ENCODE data around the gene LPP.

The LPP gene

DNA sequence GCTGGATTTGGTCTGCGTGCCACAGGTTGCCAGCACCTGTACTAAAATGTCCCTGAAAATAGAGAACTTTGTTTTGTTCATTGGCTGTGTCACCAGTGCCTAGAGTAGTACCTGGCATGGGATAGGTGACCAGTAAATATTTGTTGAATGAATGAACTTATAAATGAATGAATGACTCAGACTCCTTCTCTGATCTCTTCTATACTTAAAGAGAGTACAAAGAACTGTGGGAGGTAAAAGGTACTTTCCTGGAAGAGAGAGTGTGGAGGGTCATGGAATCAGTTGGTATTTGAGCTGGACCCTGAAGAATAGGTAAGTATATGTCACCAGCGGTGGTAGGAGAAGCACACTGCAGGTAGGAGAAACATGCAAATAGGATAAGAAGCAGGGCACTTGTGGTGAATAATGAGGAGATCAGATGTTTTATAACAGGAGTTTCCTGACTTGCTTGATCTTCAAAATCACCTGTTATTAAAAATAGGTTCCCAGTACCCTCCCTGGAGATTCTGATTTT lies 149.4 kb downstream of the LPP start:
- TF ChIP-seq, protein P1, sequence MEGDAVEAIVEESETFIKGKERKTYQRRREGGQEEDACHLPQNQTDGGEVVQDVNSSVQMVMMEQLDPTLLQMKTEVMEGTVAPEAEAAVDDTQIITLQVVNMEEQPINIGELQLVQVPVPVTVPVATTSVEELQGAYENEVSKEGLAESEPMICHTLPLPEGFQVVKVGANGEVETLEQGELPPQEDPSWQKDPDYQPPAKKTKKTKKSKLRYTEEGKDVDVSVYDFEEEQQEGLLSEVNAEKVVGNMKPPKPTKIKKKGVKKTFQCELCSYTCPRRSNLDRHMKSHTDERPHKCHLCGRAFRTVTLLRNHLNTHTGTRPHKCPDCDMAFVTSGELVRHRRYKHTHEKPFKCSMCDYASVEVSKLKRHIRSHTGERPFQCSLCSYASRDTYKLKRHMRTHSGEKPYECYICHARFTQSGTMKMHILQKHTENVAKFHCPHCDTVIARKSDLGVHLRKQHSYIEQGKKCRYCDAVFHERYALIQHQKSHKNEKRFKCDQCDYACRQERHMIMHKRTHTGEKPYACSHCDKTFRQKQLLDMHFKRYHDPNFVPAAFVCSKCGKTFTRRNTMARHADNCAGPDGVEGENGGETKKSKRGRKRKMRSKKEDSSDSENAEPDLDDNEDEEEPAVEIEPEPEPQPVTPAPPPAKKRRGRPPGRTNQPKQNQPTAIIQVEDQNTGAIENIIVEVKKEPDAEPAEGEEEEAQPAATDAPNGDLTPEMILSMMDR (IDR thresholded peaks at IDR 0.05; ENCODE audit: low read depth, low read length, missing control alignments), result no peak
- H3K4me3 ChIP-seq (ENCODE audit: low read depth, low read length), result no peak overlapping the region
- DNase-seq (ENCODE audit: low read depth), result no peak
- in situ Hi-C loops (cut with HindIII; ENCODE audit: low sequenced_read_pairs), result no loop called here

DNA sequence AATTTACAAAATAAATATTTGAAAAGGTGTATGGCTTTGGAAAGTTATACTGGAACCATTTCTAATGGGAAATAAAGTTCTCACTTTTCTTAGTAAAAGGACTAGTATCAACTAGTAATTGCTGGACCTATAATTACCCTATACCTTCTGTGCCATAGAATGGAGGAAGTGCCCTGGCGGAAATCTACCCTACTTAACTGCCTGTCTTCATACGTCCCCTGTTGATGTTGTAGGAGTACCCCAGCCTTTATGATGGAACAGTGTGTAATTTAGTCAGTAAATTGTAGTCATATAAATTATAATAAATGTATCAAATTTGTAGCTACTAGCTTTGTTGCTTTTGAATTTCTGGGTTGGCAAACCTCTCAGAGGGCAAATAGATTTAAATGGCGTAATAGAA lies 149.9 kb downstream of the LPP start:
- in situ Hi-C loops (cut with HindIII; ENCODE audit: low sequenced_read_pairs), result no loop called here
- no peak for DNase-seq (ENCODE audit: low read depth)
- TF ChIP-seq, protein P1 (IDR thresholded peaks at IDR 0.05; ENCODE audit: low read depth, low read length, missing control alignments), result no peak

DNA sequence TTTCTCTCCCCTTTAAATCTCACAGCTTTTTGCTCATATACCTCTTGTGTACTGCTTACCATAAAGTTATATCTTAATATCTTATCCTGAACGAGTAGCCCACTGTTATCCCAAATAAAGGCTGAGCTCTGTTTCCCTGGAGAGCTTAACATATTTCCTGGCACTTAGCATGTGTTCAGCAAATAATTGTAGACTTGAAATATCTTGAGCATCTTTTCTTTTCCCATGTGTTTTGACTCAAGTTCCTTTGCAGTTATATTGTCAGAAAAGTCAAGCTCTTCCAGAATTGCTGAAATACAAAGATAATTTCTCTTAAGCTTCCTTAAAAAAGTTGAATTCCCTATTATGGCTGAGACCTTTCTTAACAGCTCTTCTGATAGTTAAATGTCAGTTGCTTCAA lies 150.5 kb downstream of the LPP start:
- DNase-seq (ENCODE audit: low read depth), result no peak
- TF ChIP-seq, protein P1 (IDR thresholded peaks at IDR 0.05; ENCODE audit: low read depth, low read length, missing control alignments), result no peak
- in situ Hi-C loops (cut with HindIII; ENCODE audit: low sequenced_read_pairs), result no loop called here
- no peak overlapping the region for H3K4me3 ChIP-seq (ENCODE audit: low read depth, low read length)

More for the DNA sequence above, 149.9 kb downstream of the LPP start:
- H3K4me3 ChIP-seq (ENCODE audit: low read depth, low read length), result no peak overlapping the region

DNA sequence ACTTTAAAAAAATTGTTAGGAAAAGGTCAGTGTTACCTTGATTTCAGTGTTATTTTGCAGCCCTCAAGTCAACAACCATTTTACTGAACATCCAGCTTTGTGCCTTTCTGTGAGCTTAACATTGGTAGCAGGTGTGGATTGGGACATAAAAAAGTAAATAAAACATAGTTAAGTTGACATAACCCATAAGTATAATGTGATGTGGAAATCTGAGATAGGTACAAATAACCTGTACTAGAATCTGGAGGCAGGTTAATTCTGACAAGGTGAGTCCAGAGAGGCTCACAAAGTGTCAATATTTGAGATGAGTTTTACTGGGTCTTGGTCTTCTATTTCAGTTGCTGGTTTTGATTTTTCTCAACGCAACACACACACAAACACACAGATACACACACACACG lies 151.3 kb downstream of the LPP start:
- H3K4me3 ChIP-seq (ENCODE audit: low read depth, low read length), result no peak overlapping the region
- in situ Hi-C loops (cut with HindIII; ENCODE audit: low sequenced_read_pairs), result no loop called here
- DNase-seq (ENCODE audit: low read depth), result no peak
- TF ChIP-seq, protein P1 (IDR thresholded peaks at IDR 0.05; ENCODE audit: low read depth, low read length, missing control alignments), result no peak

DNA sequence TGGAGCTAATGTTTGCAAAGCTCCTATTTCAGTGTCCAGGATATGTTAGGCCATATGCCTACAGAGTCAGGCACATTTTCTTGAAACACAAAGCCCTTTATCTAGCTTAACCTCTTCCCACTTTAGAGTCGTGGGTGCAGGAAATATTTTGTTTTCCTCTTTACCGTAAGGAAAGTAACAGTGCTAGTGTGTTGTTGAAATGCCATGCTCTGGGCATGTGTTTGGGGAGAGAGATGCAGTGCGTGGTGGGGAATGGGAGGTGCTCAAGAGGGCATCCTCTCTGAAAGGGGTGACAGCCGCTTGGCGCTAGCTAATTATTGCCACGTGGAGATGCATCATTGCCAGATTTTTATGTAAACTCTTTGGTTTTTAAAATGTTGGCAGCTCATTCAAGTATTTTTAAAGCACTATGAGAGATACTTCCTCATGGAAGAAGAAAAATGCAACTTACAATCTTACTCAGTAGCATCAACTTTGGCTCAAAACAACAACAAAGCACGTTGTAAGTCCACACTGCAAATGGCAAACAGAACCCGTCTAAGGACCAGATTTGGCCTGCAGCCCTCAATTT lies 152.6 kb downstream of the LPP start:
- no peak for DNase-seq (ENCODE audit: low read depth)
- H3K4me3 ChIP-seq (ENCODE audit: low read depth, low read length), result no peak overlapping the region
- in situ Hi-C loops (cut with HindIII; ENCODE audit: low sequenced_read_pairs), result no loop called here
- TF ChIP-seq, protein P1 (IDR thresholded peaks at IDR 0.05; ENCODE audit: low read depth, low read length, missing control alignments), result no peak

DNA sequence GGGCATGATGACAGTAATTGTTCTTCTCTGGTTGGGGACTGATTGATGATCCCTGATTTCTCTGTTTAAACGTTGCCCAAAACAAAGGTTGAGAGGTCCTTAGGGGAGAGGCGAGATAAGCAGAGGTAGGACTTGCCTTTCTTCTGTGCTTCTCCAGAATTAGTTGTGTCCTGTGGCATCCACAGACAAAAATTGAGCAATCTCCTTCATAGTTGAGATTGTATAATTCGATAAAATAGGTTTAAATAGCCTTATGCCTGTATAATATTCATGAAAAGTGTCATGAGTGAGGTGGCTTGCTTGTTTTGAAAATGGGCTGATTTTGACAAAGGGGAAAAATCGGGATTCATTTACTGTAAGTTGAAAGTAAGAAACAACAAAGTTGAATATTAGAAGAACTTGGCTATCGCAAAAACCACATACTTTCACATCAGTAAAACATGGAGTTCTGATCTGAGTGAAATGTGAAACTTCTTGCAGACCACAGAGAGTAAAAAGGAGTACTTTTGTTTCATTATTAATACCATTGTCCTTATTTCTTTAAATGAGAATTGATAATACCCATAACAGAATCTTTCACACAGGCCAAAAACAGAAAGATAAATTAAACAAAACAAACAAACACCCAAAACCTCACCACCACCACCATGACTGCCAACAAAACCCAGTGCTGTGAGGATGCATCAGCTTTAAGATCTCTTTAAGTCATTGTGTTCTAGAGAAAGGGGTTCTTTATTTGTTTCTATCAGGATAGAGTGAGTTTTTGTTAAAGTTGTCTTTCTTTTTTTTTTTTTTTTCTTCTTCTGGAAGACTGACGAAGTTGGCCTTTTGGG lies 155.7 kb downstream of the LPP start:
- in situ Hi-C loops (cut with HindIII; ENCODE audit: low sequenced_read_pairs), result no loop called here
- no peak overlapping the region for H3K4me3 ChIP-seq (ENCODE audit: low read depth, low read length)

More for the DNA sequence above, 155.7 kb downstream of the LPP start:
- DNase-seq (ENCODE audit: low read depth), result no peak
- TF ChIP-seq, protein P1 (IDR thresholded peaks at IDR 0.05; ENCODE audit: low read depth, low read length, missing control alignments), result no peak
